ENCODE results near the gene PGBD5.

The PGBD5 gene

DNA sequence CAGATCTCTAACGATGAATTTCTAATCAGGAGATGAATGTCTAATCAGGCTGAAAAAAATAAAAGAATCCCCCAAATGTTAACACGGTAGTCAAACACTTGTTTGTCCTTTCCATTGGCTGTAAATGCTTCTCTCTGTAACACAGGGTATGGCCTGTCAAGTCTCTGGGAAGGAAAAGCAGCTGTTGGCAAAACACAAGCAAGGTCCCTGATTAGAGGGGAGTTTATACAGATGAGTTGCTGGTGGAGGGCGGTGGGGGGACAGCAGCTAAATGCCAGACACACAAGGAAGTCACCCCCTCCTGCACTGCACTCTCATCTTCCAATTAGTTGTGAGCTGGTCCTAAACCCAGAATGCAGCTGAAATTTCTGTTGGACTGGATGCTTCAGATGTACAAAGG, 51.0 kb downstream of the PGBD5 start:
- no peak for DNase-seq

DNA sequence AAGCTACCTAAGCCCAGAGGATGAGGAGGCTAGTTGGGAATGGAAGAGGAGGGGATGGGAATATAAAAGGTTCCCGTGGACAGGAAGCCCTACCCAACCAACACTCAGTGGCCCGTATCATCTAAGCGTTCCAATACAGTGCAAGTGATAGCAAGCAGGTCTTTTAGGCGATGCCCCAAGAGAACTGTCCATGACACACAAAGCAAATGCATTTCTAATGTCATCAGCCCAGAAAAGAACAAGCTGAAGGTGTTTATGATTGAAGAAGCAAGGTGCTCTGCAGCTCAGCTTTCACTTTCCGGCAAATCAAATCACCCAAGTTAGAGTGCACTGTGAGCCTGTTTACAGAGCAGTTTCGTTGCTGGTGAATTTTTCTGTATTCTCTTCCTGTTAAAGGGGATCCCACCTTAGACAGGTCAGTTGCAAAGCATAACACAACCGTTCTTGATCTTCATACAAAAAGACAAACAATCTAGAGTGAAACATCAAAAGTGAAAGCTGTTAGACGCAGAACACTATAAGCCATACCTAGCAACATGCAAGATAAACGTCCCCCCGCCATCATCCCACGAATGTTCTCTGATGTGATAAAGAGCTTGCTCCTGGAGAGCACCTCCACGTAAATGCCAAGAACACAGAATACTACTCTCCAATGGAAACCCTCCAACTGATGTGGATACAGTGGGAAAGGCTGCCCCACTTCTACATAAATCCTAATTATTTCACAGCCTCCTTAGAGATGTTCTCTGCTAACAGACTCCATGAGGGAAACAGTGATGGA, 54.0 kb downstream of the PGBD5 start:
- no peak for DNase-seq

DNA sequence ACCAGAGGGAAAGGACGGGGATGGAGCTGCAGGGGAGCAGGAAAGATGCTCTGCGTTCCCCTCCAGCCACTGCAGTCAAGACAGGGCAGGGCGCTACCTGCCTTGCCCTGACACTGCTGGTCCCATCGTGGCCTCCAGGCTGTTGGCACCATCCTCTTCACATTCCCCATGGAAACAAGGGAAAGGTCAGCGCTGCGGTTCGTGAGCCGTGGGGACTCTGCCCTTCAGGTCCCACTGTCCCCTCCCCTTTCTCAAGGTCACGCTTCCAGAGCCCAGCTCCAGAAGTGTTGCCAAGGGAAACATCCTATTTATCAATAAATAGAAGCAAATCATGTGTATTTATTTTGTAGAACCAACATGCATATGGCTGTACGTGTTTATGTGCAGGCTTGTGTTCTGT, 56.0 kb downstream of the PGBD5 start:
- DNase-seq, result no peak

DNA sequence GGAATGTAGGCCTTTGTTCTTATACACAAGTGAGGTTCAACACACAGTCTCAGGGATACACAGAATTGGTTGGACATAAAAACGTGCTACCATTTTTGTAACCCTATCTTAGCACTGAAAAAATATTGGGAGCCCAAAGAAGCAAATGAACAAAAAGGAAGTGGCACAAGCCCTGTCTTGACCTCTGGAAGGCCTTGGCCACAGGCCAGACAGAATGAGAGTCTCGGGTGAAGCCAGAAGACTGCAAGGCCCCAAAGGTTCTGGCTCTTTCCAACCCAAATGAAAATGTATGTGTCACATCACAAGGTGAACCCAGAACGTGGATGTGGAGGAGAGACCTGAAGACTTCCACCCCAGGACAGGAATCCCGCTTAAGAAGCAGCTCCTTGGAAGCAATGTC, 57.3 kb downstream of the PGBD5 start:
- no peak for DNase-seq

DNA sequence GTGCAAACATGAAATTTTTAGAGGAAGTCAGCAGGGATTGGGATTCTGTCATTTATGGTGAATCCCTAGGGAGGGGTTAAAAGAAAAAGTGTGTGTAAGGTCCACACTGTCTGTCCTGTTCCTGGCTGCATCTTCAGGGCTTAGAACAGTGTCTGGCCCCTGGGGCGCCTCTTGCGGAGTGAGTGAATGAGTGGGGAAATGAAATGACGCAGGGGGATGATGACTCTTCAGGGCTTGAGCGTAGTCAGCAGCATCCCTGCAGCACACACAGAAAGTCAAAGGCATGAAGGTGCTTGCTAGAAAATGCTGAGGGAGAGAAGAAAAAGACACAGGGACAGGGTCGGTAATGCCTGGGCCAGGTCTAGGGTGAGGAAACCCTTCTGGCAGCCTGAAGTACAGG, 57.8 kb downstream of the PGBD5 start:
- DNase-seq, result no peak

DNA sequence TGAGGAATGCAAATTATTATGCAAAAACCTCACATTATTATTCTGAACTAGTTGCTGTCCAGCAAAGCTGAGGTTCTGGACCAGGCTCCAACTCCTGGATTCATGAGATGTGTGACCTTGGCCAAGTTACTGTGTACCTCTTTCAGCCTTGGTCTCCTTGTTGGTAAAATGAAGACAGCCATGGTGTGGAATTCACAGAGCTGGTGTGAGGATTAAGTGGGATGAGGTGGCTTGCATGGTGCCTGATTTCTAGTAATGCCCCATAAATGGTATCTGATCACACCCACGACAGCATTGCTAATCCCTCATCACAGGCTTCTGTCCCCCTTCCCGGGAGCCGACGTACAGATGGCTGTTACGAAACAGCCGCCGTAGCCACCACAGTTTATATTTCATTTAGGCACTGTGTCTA, 59.6 kb downstream of the PGBD5 start:
- DNase-seq, result no peak

DNA sequence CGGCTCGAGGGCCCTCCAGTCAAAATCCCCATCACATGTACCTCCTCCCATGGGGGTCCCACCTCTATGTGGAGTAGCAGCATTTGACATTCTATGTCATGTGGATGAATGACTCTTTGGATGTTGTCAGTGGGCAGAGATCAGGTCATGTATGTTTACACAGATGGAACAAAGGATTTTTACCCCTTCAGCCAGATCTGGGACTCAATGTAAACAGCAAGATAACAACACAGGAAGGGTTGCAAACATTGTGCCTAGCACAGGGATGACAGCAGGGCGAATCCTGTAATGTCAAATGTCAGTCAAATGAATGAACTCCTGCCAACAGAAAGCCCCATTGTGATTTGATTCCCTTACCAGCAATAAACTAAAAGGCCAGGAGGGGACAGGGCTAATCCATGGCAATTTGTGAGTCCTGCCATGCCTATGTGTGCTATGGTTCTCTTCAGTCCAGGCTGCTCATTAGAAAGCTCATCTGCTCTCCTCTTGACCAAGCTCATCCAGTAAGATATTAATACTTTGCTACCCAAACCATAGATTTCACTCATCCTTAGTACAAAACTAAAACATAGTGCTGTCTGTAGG, 60.3 kb downstream of the PGBD5 start:
- DNase-seq, result peak in 1 of 2 donors; percentile 0

DNA sequence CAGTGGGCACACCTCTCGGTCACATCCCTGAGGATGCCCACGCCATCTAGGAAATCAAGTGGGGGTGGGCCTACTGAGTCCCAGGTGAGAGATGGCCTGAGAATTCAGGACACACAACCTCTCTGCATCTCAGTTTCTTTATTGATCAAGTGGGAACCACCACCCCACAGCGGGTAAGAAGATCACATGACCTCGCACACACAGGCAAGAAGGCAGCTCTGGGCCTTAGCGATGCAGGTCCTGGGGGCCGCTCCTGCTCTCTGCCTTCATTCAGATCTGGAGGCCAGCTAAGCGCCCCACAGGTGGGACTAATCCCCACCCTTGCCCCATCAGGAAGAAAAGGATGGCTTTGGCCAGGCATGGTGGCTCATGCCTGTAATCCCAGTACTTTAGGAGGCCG, 63.2 kb downstream of the PGBD5 start:
- DNase-seq, result no peak

DNA sequence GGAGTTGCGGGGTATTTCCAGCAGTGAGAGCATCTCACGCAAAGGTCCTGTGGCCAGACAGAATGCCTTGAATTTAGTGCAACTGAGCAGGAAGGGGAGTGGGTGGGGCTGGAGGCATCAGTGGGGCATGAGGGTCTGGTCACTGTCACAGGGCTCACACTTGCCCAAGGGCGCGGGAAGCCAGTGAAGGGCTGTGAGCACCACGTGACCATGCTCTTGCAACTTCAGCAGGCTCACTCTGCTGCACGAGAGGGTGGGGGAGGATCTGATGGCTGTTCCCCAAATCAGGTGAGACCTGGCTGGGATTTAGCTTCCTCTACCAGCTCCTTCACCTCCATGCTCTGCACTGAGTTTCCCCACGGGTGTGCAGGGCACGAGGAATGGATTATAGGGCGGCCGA, 64.2 kb downstream of the PGBD5 start:
- no peak for DNase-seq

DNA sequence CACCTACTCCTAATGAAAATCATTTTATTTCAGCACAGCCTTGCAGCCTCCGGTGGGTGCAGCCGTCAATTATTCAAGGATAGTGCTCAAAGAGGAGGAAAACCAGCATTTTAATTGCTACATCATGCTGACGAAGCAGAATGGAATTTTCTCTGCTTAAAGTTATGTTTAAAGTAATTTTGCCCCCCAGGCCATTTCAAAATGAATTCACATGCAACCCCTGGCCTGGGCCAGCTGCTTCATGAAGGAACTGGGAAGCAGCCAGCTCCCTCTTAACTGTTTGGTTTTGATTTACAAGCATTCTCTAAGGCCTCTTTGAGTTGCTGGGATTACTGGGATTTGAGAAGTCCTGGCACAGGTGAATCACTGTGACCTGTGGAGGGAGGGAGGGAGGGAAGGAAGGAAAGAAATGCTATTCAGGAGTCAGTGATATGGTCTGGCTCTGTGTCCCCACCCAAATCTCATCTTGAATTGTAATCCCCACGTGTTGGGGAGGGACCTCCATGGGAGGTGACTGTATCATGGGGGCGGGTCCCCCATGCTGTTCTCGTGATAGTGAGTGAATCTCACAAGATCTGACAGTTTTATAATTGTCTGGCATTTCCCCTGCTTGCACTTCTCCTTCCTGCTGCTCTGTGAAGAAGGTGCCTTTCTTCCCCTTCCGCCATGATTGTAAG, 66.0 kb downstream of the PGBD5 start:
- DNase-seq, result no peak

DNA sequence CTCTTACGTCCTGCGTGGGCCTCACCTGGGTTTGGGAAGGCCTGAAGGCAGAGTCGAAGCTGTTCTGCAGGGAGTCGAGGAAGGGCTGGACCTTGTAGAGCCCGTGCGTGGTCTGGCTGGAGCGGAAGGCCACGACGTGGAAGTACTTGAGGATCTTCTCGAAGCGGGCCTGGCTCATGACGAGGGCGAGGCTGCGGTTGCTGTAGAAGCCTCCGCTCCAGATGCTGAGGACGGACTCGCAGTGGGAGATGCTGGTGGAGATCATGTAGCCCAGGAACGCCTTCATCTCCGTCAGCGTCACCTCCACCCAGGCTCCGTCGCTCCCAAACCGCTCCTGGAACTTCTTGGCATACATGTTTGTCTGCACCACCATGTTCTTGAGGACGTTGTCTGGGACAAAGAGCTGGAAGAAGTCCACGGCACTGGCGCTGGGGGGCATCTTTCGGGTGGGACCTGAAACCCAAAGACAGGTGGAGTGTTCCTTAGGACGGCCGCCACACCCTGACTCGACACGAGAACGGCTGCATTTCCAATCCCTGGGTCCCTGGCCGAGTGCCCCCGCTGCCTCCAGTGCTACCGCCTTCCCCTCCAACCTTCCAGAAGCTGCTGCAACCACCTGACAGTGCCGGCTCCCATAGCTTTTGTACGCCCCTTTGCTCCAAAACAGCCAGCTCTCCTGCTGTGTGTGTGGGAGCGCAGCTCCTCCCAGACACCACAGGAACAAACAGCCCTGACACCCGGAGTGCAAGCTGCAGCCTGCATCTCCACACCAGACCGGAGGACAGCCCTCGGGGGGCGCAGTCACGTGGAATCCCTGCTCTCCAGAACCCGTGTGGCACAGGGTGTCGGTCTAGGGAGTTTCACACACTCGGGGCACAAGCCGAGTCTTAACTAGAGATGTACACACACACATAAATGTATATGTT, 69.0 kb downstream of the PGBD5 start:
- no peak for DNase-seq

DNA sequence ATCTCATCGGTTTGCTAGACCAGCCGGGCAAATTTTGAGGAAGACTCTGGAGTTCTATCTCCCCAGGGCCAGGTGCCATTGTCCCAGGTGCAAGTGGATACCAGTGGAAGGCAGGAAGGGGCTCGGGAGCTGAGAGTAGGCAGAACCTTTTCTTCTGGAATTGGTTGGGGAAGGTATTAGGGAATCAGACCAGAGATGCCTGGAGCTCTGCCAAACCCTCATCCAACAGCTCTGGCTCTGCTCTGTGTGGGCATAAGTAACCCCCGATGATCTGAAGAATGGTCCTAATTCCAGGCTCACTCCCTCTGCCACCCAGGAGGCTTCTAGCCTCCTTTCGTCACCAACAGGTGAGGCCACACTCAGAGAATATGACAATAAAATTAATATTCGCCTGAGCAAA, 69.9 kb downstream of the PGBD5 start:
- DNase-seq, result no peak

DNA sequence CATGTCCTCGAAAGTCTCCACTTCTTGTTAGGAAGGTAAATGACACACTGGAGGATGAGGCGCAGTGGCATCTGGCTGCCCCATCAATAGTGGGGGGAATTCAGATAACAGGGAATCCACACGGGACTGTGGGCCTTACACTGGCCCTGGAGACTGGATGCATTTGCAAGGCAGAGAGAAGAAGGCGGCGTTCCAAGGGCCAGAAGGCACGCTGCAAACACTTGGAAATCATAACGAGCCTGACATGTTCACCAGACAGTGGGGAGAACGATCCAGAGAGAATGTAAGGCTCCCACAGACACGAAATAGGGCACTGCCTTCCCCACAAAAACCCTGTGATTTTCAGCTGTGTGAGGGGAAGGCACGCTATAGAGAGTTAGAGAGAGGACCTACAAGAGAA, 70.5 kb downstream of the PGBD5 start:
- DNase-seq, result no peak

DNA sequence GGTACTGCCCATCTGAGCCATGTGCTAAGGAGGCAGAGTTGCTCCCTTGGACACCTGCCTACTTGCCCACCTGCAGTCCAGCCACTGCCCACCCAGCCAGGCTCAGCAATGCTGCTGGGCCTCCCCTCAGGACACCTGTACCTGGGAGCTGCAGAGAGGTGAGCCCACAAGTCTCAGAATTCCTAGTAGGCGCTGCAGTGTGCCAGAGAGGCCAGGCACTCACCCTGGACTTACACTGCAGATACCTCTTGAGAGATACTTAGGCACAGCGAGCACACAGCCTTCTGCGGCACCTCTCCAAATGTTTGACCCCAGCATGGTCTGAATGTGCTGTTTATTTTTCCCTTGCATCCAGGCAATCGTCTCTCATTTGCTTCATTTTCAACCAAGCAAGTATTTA, 71.0 kb downstream of the PGBD5 start:
- no peak for DNase-seq

DNA sequence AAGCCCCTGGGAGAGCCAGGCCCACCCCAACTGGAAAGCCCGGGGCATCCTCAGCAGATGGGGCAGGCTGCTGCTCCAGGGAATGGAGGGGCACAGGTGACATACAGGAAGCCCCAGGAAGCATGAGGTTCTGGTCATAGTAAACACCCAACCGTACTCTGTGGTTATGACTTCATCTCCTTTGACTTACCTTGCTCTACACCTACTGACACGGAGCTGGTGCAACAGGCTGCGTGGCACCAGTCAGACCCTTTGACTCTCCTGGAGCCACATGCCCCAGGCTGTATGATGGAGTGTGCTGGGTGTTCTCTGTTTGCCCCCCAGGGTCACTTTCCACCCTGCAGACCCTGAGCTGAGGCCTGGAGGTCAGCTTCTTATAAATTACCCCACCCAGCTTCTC, 72.1 kb downstream of the PGBD5 start:
- DNase-seq, result no peak

DNA sequence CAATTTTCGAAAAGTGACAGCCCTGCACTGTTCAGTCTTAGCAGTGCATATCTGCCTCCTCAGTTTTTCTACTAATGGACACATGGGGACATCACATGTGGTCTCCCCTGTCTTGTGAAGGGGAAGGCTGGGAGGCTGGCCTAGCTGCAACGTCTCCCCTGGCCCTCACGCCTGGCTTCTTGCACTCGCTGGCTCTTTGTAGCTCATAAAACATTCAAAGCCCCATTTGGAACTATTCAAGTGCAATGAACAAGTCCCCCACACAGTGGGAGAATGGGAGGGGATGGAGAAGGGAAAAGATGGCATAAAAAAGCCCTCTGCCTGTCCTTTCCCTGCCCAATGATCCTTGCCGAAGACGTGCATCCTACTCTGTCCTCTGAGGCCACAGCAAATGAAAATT, 73.6 kb downstream of the PGBD5 start:
- DNase-seq, result no peak

DNA sequence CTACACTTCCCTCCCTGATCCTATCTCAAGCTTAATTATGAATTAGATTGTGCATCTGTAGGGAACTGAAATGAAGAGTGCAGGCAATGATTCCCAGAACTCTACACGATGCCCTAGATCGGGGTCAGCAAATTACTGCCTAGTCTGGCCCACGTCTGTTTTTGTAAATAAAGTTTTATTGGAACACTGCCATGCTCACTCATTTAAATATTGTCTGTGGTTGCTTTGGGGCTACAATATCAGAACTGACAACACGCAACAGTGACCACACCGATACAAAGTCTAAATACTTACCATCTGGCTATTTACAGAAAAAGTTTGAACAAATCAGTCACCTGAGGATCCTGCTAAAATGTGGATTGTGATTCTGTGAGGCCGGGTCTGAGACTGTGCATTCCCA, 74.1 kb downstream of the PGBD5 start:
- DNase-seq, result no peak

DNA sequence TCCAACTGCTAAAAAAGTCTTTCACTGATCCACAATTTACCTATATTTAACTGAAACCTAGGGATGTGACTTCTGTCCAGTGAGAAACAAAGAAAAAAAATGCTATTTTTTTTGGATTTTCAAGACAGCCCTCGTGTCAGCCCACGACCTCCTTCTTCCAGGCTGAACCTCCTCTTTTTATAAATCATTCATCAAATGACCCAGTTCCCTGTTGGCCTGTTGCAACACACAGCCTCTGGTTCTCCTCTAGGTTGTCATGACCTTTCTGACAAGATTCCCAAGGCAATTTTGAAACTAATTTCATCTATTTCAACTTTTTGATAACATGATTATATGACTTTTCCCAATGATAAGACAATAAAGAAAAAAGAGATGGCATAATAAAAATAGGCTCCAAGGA, 74.6 kb downstream of the PGBD5 start:
- DNase-seq, result peak in 1 of 2 donors; percentile 25

DNA sequence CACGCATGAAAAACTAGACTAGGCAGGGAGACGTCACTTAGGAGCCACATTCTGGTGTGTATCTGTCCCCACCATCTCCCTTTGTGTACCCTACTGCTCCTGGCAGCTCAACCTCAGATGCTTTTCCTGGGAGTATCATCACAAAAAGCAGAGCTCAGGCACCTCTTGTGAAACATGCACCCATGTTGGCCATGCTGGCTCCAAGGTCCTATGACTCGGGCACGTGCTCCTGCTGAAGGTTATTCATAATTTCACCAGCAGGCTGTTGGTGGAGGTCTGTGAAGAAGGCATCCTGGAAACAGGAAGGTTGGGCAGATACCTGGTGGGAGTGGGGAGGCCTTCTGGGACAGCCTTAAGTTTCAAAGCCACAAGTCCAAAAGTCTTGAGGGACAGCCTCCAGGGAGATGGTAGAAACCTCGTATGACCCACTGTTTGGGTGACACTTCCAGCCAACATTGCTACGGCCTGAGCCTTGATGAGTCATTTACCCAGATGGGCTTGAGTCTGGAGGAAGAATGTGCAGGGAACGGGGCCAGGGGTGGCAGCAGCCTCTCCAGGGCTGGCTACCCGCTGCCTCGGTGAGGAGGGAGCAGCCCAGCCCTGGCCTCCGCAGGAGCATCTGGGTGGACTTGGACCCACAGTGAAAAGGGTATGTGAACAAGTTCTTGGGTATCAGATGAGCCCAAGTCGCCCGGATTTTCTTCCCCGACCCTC, 75.8 kb downstream of the PGBD5 start:
- DNase-seq, result no peak

DNA sequence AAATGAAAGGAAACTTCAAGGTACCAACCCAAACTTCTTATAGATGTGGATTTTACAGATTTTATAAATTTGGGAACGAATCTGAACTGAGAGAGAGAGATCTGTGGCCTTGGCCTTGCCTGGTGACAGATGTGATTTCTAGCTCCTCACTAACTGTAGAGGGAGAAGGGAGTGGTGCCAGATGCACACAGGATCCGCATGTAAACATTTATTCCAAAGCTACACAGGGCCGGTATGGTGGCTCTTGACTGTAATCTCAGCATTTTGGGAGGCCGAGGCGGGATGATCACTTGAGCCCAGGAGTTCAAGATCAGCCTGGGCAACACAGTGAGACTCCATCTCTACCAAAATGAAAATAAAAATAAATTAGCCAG, 77.1 kb downstream of the PGBD5 start:
- DNase-seq, result no peak

DNA sequence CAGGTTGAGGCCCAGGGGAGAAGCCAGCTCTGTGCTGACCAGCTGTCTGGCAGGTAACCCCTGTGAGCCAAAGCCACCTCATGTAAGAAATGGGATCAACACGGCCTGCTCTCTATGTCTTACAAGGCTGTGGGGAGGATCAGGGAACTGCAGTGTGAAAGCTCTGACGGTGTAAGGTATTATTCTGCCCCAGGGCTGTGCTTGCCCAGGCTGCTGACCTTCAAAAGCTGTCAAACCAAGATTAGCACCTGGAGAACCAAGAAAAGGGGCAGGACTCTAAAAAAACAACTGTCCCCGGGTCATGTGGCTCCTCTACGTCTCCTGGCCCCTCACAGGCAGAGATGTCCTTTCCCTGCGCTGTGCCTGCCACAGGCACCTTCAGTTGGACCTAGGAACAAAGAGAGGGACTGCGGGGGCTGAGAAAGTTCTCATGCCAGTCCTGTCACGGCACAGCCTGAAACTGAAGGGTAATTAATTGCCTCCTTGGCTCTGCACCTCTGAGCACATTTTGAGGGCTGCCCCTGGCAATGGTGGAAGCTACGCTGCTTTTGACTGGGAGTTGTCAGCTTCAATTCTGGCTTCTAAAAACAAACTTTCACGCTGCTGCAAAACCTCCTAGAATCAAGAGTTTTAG, 77.6 kb downstream of the PGBD5 start:
- DNase-seq, result no peak

DNA sequence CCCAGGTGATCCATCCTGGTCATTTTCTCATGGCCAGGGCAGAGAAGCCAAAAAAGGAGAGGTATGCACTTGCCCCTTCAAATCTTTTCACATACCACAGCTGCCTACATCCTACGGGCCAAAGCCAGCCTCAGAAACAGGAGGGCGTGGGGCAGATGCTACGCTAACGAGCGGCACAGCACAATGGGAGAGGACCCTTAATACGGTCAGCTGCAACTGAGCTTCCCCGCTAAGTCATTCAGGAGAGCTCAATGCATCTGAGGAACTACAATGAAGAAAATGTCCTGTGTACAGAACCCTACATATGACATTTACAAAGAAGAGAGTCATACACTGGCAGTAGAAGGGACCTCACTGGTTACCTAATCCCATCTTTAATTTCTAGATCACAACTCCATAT, 78.2 kb downstream of the PGBD5 start:
- DNase-seq, result no peak

Data from inflammatory macrophage treated with lipopolysaccharide for 1 hour (primary cell).